NCI-H1694 treated with DMSO at 0.1 percent for 48 hours (cell line): ENCODE measurements around the gene BBC3.
A peak's percentile ranks its signal among the peaks of the same experiment; 100 is the strongest.

Experiments
- DNase-seq: peaks from one replicate; lab custom pipeline; 2025; lab: John Stamatoyannopoulos, UW

BBC3 gene

DNA sequence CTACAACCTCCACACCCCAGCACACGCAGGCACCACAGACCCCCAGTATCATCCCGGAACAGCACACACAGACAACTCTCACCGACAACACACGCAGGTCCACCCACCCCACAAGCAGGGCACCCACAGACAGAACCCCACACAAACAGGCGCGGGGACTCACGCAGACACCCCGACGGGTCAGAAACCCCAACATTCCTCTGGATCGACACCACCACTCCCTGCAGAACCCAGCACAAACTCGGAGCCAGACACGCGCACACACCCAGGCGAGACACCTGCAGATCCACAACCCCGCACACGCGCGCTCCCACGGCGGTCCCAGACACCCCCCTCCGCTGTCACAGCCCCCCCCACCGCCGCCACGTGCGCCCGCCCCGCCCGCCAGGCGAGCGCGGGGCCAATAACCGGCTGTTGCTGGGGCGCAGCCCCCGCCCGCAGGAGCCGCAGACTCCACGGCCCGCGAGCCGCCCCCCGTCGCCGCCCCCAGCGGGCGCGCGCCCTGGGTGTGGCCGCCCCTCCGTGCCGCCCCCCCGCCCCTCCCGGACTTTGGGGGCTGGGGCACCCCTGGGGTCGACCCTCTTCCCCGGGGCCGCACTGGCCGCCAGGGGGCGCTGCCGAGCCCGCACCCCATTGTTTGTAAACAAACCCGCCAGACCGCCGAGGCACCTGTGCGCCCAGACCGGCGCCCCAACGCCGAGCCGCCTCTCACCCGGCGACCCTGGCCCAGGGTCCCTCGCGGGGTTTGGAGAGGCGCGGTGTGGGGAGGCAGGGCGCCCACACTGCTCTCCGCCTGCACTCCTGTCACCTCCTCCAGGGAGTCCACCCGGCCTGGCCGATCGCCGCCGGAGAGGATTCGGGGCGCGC lies 712 bp downstream of the BBC3 start:
- DNase-seq: no peak

DNA sequence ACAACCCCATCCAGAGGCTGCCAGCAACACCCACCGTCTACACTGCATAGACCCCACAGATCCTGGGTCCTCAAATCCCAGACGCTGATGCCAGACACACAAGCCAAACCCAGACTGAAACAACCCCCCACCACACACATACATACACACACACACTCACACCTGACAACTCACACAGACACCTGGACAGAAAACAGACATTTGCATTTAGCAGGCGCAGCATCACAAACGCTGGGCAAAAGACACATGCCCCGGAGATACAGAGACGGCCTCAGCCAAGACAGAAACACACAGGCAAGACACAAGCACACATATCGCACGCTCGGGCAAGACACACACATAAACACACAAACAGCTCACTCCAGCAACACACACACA lies 1.3 kb downstream of the BBC3 start:
- DNase-seq: no peak

- no peak for DNase-seq
Measured at GRCh38 chr19:47228937-47229675, 1.9 kb downstream of the BBC3 start.

- no peak for DNase-seq
Measured at GRCh38 chr19:47228168-47228936, 2.6 kb downstream of the BBC3 start.

DNA sequence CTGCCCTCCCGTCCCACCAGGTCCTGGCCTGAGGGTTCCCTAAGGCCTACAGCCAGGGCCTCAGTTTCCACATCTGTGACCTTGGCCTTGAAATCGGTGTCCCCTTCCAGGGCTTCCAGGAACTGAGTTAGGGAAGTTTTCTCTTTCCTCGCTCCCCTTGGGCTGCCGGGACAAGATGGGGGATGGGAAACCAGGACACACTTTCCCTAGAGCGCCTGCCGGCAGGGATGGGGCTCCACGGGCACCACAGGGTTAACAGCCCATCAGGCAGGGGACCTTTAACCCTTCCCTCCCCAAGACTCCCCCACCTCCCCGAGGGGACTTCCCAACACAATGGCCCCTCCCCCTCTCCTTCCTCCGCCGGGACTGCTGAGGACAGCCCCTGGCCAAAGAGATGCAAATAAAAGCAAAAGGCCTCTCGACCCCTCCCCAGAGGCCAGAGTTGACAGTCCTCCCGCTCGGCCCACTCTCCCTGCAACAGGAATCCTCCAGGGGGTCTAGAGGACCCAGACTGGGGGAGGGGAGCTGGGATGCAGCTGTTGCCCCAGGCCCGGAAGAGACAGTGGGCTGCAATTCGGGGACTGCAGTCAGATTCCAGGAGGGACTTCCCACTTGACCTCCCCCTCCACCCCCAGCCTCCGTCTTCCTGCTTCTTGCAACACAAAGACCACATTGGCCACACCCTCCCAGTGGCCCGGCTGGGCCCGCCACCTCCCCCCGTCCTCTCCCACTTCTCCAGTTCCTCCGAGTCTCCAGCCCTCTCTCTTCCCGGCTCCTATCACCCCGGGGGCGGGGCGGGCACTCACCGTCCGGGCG lies 3.4 kb downstream of the BBC3 start:
- DNase-seq: no peak

- no peak for DNase-seq
Measured at GRCh38 chr19:47226426-47227351, 4.3 kb downstream of the BBC3 start.

GRCh38 chr19:47225746-47226425 lies 5.1 kb downstream of the BBC3 start:
- peak; percentile 80 for DNase-seq

GRCh38 chr19:47221890-47222289 lies 9.1 kb downstream of the BBC3 start:
- DNase-seq: no peak

DNA sequence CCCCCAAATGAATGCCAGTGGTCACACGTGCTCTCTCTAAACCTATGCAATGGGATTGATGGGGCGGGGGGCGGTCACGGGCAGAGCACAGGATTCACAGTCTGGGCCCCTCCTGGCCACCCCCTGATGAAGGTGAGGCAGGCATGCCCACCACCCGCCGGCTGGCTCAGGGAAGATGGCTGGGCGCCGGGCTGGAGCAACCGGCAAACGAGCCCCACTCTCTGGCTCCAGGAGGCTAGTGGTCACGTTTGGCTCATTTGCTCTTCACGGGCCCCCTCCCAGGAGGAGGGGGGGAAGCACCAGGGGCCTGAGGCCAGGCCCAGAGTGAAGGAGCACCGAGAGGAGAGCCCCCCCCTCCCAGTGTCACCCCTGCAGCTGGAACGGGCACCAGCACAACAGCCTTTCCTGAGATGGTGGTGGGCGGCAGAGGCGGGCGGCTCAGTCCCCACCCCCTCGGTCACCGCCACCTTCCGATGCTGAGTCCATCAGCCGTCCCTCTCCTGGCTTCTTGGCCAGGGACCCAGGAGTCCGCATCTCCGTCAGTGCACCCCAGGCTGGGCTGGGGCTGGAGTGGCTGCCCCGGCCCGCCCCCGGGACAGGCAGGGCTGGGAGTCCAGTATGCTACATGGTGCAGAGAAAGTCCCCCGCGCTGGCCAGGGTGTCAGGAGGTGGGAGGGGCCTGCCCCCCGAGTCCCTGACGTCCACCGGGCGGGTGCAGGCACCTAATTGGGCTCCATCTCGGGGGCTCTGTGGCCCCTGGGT lies 9.7 kb downstream of the BBC3 start:
- DNase-seq: no peak

DNA sequence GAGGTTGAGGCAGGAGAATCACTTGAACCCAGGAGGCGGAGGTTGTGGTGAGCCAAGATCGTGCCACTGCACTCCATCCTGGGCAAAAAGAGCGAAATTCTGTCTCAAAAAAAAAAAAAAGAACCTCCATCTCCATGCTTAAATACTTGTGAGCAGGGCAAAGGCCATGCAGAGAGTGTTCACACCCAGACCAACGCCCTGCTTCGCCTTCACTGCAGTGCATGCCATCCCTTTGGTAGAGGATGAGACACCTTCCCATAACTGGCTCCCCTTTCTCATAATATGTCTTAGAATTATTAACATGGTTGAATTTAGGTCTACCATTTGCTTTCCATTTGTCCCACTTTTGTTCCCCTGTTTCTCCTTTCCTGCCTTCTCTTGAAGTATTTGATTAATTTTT lies 15.4 kb downstream of the BBC3 start:
- no peak for DNase-seq

DNA sequence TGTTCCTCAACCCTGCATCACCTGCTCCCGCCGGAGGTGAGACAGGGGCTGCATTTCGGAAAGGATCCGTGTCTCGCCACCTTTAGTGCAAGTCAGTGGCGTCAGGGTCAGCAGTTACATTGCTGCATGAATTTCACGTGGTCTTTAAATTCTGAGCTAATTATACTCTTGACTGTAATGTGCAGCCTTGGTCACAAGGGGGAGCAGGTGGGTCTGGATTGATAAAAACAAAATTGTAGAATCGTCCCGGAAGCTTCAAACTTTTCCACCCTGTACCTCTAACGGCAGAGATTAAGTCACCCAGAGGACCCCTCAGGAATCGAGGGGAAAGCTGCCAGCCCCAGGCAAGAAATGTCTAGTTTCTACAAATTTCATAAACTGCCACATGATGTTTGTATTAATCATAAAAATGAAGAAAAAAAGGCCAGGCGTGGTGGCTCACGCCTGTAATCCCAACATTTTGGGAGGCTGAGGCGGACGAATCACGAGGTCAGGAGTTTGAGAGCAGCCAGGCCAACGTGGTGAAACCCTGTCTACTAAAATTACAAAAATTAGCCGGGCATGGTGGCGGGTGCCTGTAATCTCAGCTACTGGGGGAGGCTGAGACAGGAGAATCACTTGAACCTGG lies 20.2 kb downstream of the BBC3 start:
- peak; percentile 68 for DNase-seq

- DNase-seq: no peak
Measured at GRCh38 chr19:47210180-47210490, 20.9 kb downstream of the BBC3 start.

DNA sequence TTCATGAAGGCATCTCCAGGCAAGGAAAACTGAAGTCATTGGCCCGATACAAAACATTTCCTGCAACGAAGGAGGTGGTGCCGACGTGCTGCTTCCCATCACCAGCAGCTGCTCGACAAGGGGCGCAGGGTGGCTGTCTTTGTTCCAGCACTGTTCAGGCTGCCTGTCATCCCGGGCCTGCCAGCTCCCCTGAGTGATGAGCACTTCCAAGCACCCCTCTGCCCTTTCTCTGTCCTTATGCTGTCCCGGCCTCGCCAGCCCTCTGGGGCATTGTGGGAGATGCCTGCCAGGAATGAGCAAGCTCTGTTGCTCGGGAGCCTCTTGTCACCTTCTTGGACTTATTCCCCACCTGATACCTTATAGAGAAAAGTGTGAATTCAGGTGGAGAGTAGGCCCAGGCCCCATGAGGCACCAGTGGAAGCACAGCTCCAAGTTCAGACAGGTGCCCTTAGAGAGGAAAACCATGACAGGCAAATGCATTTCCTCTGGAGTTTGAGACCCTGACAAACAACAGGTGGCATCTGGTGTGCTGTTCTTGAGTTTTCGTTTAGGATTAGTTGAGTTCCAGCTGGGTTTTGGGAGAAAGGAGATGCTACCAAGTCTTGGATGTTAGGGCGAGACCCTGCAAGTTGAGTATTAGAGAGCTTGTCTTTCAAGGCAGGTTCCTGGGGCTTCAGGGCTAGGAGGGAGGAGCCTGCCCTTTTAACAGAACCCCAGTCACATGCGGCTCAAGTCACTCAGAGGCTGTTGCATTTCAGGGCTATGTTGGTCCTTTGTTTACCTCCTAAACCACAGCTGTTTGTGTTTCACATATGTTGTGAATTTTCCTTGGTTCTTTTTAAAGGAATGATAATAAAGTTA lies 21.4 kb downstream of the BBC3 start:
- no peak for DNase-seq

DNA sequence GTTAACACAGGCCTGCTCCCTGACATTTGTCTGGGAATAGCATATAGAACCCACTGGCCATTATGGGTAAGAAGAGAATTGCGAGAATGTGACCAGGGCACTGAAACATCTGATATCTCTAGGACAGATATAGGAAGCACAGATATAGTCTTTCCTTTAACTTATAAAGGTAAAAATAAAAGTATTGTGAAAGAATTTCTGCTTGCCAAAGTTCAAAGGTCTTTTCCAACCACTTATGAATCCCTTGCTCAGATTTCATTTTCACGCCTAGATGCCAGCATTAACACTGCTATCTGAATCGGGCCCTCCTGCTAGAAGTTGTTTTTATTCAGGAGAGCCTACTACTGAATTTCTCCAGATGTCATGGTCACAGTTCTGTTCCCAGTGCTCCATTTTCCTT lies 27.7 kb downstream of the BBC3 start:
- no peak for DNase-seq

DNA sequence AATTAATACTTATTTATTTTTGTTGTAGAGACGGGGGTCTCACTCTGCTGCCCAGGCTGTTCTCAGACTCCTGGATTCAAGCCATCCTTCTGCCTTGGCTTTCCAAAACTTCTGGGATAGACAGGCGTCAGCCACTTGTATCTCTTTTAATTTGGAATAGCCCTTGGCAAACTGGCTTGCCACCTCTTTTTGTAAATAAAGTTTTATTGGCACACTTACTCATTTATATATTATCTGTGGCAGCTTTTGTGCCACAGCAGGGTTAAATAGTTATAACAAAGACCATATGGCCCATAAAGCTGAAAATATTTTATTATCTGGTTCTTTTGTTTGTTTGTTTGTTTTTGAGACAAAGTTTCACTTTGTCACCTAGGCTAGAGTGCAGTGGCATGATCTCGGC lies 30.5 kb downstream of the BBC3 start:
- DNase-seq: no peak

GRCh38 chr19:47197141-47197540 lies 33.9 kb downstream of the BBC3 start:
- DNase-seq: no peak

DNA sequence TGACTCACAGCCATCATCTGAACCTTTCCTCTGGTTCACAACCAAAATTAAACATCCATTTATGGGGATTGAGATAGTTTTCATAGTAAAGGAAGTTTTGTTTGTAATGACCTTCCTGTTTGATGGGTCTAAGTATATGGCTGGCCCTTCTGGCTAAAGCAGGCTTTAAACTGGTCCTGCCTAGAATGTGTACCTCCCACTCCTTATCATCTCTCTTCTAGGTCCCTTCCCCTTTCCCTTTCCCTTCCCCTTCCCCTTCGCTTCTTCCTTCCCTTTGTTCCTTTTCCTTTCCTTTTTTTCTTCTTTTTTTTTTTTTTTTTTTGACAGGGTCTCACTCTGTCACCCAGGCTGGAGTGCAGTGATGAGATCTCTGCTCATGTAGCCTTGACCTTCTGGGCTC lies 35.6 kb downstream of the BBC3 start:
- no peak for DNase-seq

DNA sequence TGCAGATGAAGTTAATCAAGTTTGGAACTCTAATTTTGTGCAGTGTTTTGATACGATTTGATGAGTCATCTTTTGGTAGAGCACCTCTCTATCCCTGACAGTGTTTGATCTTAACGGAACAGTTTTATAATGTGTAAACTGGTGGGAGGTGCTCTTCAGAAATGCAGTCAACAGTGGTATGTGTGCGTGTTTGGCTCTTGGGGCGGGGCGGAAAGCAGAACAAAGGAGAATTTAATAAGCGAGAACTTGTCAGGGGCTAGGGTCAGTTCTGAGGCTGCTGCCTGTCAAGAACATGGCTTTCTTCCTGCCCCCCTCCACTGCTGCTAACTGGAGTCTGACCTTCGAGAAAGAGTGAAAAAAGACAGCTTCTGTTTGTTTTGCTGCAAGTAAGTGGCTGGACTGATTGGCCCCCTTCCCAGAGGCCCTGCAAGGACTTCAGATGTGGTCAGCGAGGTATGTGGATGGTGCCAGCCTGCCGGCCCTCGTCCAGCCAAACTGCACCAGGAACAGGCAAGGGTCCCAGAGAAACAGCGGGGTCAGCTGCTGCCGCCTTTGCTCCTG lies 40.8 kb downstream of the BBC3 start:
- no peak for DNase-seq
